ENCODE results near the gene KCNQ5.
"Not testable (repeated sequence)": the region's sequence is repeated elsewhere in the genome, so short reads cannot be mapped to it uniquely, and the experiment has no call there.

The KCNQ5 gene

DNA sequence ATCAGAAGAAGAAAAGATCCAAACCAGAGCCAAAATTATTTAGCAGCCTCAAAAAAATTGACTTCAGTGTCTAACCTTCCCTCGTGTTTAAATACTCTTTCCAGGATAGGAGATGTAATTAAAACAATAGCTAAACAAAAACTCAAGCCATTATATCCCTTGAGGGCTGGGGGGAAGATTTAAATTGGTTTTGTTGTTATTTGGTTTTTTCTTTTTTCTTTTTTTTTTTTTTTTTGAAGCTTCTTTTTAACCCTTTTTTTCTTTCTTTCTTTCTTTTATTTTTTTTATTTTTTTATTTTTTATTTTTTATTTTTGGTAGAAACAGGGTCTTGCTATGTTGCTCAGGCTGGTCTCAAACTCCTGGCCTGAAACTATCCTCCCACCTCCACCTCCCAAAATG is 334.4 kb downstream of the KCNQ5 start:
- TF ChIP-seq POLR2A (IDR thresholded peaks at IDR 0.05; ENCODE audit: low read depth, low read length): no peak
- DNase-seq (ENCODE audit: insufficient read length, low spot score): no peak
- FAIRE-seq: no peak

DNA sequence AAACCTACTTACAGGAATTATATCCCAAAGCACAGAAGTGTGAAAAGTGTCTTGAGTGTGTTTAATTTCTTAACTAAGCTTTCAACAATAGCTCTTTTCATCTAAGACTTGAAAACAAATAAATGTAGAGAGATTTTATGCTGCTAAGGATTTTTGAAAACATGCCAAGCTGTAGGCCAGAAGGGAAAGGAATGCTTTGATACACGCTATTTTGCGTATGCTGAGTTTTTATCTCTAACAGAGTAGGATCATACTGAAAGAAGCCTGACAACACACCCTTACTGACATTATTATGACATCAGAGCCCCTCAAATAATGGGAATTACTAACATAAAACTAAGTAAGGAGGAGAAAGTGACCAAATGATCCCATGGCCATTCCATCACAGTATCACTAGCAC is 338.0 kb downstream of the KCNQ5 start:
- DNase-seq (ENCODE audit: insufficient read length, low spot score) (no peak), FAIRE-seq (no peak)
- TF ChIP-seq POLR2A (IDR thresholded peaks at IDR 0.05; ENCODE audit: low read depth, low read length): no peak

DNA sequence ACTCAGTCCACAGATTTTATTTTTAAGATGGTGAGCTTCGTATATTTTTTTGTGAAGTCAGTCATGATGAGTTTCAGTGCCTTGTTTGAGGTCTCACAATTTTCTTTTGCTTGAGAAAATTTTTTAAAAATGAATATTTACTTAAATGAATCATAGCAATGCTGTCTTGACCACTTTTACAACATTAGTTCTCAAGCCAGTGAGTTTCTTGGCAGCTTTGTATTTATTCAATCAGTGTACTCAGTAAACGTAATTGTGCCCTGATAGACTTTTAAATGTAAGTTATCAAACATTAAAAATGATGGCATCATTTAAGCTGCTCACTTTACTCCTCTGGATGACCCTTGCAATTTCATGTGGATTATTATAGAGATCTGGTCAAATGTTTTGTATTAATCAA is 342.1 kb downstream of the KCNQ5 start:
- TF ChIP-seq POLR2A (IDR thresholded peaks at IDR 0.05; ENCODE audit: low read depth, low read length): no peak

DNA sequence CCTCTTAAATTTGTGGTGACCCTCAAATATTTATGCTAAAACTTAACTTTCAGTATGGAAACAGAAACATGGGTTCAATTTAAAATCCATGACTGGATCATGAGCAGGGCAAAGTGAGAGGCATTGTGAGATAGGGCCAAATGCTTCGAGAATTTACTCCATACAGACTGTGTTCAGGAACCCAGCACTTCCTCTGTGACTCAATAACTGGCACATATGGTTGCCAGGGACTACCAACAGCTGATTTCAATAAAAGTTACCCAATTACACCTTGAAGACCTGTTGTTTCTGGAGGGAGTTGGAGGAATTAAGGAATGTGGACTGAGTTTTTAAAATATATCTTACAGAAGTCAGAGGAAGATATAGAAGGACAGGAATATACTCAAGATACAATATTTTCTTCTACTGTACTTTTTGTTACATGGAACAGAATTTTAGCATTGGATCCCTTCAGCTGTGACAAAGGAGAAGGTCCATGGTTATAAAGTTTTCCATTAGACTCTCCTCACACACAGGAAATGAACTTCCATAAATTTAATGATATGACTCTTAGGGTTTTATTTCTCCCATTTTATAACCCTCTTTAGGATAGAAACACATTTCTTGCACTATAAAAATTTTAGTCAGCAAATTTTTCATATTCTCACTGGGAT is 344.9 kb downstream of the KCNQ5 start:
- DNase-seq (ENCODE audit: insufficient read length, low spot score) (no peak), FAIRE-seq (peak; percentile 91)
- TF ChIP-seq POLR2A (IDR thresholded peaks at IDR 0.05; ENCODE audit: low read depth, low read length): no peak

More for the DNA sequence above, 342.1 kb downstream of the KCNQ5 start:
- DNase-seq (ENCODE audit: insufficient read length, low spot score) (no peak), FAIRE-seq (no peak)

DNA sequence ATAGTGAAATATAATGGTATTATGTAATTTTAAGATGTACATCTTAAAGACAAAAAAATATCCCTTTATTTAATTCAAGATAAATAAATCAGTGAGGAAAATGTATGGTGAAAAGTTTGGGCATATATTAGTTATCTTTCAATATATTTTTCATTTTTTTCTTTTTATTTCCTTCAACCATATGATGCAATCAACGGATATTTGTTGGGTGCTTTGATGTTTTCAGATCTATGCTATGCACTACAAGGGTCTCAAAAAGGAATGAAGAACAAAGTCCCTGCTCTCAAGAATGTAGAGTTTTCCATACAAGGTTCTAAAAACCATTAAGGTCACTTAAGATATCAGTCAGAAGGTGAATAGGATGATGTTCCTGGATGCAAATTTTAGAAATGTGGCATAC is 345.5 kb downstream of the KCNQ5 start:
- no peak for DNase-seq (ENCODE audit: insufficient read length, low spot score)
- FAIRE-seq: no peak
- TF ChIP-seq POLR2A (IDR thresholded peaks at IDR 0.05; ENCODE audit: low read depth, low read length): no peak

DNA sequence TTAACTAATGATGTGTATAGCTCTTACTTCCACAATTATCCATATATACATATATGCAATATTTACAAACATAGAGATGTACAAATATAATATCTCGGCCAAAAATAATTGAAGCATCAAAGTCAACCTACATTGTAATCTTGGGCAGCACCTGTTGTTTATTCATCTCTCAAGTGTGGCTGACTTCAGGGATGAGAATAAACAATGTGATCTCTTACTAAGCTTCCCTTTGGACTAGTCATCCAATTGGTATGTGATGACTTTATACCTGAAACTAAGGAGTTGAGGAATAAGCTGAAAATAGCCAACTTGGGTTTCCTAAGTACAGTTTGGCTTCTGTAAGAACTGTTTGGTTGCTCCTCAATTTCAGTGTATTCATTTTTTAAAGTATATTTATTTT is 346.8 kb downstream of the KCNQ5 start:
- no peak for TF ChIP-seq POLR2A (IDR thresholded peaks at IDR 0.05; ENCODE audit: low read depth, low read length)
- peak; percentile 96 for FAIRE-seq

DNA sequence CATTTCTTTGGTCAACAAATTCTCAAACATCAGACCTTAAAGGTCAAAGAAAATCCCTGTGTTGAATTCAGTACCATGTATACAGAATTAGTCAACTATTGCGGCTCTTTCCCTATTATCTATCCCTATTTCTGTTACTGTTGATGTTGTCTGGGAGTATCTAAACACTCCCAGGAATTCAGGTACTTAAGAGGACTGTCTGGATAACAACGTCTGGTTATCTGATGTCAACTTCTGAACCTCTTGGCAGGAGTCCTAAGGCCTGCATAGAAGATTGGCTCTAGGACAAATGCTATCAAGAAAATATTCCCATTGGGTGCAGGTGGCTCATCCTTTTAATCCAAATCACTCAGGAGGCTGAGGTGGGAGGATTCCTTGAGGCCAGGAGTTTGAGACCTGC is 347.8 kb downstream of the KCNQ5 start:
- FAIRE-seq: peak; percentile 11
- TF ChIP-seq POLR2A (IDR thresholded peaks at IDR 0.05; ENCODE audit: low read depth, low read length): no peak
- DNase-seq (ENCODE audit: insufficient read length, low spot score): no peak

More for the DNA sequence above, 346.8 kb downstream of the KCNQ5 start:
- DNase-seq (ENCODE audit: insufficient read length, low spot score): peak; percentile 24

DNA sequence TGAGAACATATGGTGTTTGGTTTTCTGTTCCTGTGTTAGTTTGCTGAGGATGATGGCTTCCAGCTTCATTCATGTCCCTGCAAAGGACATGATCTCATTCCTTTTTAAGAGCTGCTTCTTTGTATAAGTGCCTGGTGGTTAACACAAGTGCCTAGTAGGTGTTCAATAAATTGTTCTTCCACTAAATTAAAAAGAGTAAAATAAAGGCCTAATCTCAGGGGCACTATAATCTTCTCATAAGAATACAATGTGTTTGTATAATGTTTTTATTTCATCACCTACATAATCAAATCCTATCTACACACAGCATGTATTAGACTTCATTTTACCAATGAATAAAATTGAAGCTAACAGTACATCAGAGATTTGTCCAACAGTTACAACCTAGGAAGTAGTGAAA is 350.7 kb downstream of the KCNQ5 start:
- FAIRE-seq: peak; percentile 15
- DNase-seq (ENCODE audit: insufficient read length, low spot score): no peak
- no peak for TF ChIP-seq POLR2A (IDR thresholded peaks at IDR 0.05; ENCODE audit: low read depth, low read length)

DNA sequence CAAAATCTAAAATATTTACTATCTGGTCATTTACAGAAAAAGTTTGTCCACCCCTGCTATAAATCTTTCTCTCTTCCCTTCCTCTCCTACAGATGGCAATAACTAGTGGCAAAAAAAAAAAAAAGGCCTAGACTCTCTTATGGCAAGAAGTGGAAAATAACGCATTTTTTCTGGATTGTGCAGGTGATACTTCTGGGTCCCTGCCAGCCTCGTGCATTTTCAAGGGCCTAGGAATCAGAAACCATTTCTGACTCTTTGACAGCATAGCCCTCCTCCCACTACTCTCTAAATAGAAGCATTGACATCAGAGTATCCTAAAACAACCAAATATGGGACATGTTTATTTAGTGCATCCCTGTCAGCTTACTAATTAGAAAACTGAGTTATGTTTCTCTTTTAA is 352.4 kb downstream of the KCNQ5 start:
- no peak for DNase-seq (ENCODE audit: insufficient read length, low spot score)

DNA sequence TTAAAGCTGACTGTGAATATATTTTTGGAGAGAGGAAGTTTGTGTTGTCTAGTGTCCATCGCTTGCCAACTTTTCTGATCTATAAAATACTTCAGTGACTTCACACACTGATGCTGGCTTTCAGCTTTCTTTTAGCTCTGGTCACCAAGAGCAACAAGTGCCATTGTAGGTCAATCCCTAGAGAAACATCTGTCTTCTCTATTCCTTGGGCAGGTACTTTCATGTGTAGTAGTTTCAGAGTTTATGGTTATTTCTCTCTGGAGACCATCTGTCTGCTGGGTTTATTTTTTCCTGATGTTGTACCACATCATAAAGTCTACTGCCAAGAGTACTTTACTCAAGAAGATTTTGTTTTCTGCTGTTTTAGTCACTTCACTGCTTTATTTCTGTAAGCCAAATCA is 353.5 kb downstream of the KCNQ5 start:
- FAIRE-seq: peak; percentile 70
- no peak for TF ChIP-seq POLR2A (IDR thresholded peaks at IDR 0.05; ENCODE audit: low read depth, low read length)
- DNase-seq (ENCODE audit: insufficient read length, low spot score): no peak

More for the DNA sequence above, 352.4 kb downstream of the KCNQ5 start:
- no peak for TF ChIP-seq POLR2A (IDR thresholded peaks at IDR 0.05; ENCODE audit: low read depth, low read length)
- no peak for FAIRE-seq

DNA sequence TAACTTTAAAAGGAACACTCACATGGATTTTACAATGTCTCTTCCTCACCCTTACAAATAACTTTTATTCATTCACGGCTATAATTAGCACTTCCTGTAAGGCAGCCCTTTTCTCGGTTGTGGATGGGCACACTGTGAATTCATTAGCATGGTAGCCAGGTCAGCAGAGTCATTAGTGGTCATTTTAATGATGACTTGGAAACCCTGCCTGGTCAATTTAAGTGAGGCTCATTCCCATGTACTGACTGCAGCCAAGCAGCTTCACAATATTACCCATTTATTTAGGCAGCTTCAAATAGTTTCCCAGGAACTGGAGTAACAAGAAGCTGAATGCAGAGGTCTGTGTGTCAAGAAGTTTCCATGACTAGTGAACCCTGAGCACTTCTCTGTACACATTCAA is 354.6 kb downstream of the KCNQ5 start:
- DNase-seq (ENCODE audit: insufficient read length, low spot score) (no peak), FAIRE-seq (peak; percentile 71)
- no peak for TF ChIP-seq POLR2A (IDR thresholded peaks at IDR 0.05; ENCODE audit: low read depth, low read length)

DNA sequence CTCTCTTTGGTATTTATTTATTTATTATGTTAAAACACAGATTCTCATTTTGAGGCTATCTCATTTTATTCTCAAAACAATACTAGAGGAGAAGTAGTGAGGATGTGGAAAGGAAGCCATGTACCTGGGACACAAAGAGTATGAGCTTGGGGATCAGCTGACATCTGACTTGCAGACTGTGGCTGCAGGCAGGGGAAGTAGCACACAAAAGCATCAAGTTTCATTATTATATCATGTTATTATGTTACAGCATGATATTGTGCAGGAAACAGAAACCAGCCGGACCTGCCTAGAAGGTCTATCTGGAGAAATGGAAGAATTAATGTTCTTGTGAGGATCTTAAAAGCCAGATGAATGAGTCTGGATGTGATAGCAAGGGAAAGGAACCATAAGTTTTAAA is 355.2 kb downstream of the KCNQ5 start:
- DNase-seq (ENCODE audit: insufficient read length, low spot score): no peak
- FAIRE-seq: no peak

DNA sequence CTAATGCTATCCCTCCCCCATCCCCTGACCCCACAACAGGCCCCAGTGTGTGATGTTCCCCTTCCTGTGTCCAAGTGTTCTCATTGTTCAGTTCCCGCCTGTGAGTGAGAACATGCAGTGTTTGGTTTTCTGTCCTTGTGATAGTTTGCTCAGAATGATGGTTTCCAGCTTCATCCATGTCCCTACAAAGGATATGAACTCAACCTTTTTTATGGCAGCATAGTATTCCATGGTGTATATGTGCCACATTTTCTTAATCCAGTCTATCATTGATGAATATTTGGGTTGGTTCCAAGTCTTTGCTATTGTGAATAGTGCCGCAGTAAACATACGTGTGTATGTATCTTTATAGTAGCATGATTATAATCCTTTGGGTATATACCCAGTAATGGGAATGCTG is 356.9 kb downstream of the KCNQ5 start:
- DNase-seq (ENCODE audit: insufficient read length, low spot score); FAIRE-seq: not testable (repeated sequence)

More for the DNA sequence above, 355.2 kb downstream of the KCNQ5 start:
- TF ChIP-seq POLR2A (IDR thresholded peaks at IDR 0.05; ENCODE audit: low read depth, low read length): no peak

DNA sequence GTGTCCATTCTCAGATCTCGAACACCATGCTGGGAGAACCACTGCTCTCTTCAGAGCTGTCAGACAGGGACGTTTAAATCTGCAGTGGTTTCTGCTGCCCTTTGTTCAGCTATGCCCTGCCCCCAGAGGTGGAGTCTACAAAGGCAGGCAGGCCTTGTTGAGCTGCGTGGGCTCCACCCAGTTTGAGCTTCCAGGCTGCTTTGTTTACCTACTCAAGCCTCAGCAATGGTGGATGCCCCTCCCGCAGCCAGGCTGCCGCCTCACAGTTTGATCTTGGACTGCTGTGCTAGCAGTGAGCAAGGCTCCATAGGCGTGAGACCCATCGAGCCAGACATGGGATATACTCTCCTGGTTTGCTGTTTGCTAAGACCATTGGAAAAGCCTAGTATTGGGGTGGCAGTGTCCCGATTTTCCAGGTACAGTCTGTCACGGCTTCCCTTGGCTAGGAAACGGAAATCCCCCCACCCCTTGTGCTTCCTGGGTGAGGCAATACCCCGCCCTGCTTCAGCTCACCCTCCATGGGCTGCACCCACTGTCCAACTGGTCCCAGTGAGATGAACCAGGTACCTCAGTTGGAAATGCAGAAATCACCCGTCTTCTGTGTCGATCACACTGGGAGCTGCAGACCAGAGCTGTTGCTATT is 362.4 kb downstream of the KCNQ5 start:
- not testable (repeated sequence) for DNase-seq (ENCODE audit: insufficient read length, low spot score); FAIRE-seq

DNA sequence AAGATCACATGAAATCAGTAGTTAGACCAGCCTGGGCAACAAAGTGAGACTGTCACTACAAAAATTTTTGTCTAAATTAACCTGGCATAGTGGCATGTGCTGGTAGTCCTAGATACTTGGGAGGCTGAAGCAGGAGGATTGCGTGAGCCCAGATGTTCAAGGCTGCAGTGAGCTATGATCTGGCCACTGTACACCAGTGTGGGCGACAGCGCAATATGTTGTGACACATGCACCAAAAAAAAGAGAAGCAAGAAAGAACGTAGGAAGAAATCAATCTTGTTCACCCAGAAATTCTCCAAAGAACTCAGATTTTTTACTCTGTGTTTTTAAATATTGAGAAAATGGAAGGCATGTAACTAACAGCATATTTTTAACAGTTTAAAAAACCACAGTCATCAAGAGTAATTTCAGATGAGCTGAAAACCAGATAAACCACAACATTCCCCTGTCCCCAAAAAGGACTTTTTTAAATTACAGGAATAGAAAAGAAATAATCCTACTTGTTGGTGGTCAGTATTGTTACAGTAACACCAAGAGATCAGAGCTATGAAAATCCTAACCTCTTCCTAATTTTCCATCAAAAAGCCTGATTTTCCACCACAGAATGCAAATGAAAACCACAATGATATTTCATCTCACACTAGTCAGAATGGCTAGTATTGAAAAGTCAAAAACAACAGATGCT is 363.3 kb downstream of the KCNQ5 start:
- no peak for DNase-seq (ENCODE audit: insufficient read length, low spot score)
- no peak for TF ChIP-seq POLR2A (IDR thresholded peaks at IDR 0.05; ENCODE audit: low read depth, low read length)
- no peak for FAIRE-seq

Measured in H54 (cell line).